ENCODE measurements around the gene ADGRG4.
"Not testable (repeated sequence)": the region's sequence is repeated elsewhere in the genome, so short reads cannot be mapped to it uniquely, and the experiment has no call there.

Gene ADGRG4, protein sequence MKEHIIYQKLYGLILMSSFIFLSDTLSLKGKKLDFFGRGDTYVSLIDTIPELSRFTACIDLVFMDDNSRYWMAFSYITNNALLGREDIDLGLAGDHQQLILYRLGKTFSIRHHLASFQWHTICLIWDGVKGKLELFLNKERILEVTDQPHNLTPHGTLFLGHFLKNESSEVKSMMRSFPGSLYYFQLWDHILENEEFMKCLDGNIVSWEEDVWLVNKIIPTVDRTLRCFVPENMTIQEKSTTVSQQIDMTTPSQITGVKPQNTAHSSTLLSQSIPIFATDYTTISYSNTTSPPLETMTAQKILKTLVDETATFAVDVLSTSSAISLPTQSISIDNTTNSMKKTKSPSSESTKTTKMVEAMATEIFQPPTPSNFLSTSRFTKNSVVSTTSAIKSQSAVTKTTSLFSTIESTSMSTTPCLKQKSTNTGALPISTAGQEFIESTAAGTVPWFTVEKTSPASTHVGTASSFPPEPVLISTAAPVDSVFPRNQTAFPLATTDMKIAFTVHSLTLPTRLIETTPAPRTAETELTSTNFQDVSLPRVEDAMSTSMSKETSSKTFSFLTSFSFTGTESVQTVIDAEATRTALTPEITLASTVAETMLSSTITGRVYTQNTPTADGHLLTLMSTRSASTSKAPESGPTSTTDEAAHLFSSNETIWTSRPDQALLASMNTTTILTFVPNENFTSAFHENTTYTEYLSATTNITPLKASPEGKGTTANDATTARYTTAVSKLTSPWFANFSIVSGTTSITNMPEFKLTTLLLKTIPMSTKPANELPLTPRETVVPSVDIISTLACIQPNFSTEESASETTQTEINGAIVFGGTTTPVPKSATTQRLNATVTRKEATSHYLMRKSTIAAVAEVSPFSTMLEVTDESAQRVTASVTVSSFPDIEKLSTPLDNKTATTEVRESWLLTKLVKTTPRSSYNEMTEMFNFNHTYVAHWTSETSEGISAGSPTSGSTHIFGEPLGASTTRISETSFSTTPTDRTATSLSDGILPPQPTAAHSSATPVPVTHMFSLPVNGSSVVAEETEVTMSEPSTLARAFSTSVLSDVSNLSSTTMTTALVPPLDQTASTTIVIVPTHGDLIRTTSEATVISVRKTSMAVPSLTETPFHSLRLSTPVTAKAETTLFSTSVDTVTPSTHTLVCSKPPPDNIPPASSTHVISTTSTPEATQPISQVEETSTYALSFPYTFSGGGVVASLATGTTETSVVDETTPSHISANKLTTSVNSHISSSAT (N-terminal part only)

DNA sequence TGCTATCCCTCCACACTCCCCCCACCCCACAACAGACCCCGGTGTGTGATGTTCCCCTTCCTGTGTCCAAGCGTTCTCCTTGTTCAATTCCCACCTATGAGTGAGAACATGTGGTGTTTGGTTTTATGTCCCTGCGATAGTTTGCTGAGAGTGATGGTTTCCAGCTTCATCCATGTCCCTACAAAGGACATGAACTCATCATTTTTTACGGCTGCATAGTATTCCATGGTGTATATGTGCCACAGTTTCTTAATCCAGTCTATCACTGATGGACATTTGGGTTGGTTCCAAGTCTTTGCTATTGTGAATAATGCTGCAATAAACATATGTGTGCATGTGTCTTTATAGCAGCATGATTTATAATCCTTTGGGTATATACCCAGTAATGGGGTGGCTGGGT, at the start of gene ADGRG4:
Gene ADGRG4 (plus strand): TSS at position 243 of the 400 bp plus-strand sequence. CDS start 7,815 bp downstream, outside the sequence.
- DNase-seq = not testable (repeated sequence)

DNA sequence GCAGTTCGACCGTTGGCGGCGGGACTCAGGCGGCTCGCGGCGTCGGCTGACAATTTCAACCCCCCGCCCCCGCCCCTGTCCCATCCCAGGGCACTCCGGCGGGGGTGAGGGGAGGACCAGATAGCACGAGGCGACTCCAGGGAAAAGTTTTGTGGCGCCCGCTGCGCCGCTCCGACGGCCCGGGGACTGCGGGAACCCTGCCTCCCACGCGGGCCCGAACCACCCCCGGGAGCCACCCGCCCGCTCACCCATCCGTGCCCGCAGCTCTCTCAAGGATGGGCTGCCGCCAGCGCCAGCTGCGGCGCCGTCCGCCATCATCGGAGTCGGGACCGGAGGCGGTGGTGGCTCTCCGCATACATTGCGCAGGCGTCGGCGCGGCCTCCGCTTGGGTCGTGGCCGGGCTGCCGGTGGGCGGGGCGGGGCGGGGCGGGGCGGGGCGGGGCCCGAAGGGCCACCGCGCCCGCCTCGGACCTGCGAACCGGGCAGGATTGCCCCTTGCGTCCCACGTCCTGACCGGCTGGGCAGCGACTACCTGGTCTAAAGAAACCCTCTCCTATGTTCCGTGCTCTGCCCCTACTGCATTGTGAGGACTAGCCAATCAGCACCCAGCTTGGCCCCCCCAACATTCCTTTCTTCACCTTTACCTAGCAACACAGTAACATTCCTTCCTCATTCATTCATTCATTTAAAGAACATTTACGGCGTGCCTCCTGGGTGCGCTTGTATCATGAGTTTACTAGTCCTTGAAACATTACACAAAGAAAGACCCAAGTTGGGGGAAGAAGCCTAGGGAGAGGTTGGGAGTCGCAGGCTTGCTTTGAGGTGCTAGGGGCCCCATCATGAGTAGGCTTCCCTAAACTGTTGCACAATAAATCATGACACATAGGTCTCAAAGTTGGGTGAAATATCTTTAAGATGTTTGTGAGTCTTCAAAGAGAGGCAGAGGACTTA, 49.4 kb upstream of the ADGRG4 start, which contains the start of gene MAP7D3:
Gene MAP7D3 (minus strand): TSS at position 360 of the 951 bp plus-strand sequence. CDS start 42 bp downstream, at position 318.
- DNase-seq = peak; percentile 29

GRCh38 chrX:136255541-136255940, 45.2 kb upstream of the ADGRG4 start:
- no peak for DNase-seq

DNA sequence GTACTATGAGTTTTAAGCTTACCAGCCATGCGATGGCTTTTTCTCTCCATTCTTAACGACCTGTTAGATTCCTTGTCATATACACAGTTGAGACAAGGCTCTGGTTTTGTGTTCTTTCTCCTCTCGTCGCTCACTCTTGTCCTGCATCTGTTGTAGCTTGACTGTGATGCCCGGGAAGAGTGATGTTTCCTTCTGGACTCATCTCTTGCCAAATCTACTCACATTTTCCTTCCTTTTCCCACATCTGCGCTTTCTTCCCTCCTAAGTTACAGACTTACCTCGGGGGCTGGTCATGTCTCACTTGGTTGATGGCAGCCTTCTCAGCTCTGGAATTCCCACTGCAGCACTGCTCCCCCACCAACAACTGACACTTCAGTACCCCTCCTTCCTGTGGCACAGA, 44.7 kb upstream of the ADGRG4 start:
- DNase-seq = no peak

DNA sequence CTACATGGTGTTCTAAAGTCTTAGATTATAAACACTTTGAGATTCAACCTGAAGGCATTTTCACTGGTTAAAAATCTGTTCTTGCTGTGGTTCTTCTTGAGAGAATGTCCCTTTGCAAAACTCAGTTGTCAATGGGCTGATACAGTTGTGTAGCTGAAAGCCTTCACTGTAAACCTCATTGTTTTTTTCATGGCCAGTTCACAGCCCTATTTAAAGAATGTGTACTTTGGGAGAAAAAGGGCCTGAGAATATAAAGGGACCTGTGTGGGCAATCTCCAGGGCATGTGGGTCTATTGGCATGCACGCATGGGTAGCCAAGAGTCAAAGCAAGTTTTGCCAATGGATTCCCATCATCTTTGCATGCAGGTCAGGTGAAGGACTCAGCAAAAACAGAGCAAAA, 41.8 kb upstream of the ADGRG4 start:
- no peak for DNase-seq

GRCh38 chrX:136259543-136259942, 41.2 kb upstream of the ADGRG4 start:
- no peak for DNase-seq

- no peak for DNase-seq
Measured at GRCh38 chrX:136260776-136261175, 40.0 kb upstream of the ADGRG4 start.

GRCh38 chrX:136261321-136261720, 39.4 kb upstream of the ADGRG4 start:
- DNase-seq = no peak

DNA sequence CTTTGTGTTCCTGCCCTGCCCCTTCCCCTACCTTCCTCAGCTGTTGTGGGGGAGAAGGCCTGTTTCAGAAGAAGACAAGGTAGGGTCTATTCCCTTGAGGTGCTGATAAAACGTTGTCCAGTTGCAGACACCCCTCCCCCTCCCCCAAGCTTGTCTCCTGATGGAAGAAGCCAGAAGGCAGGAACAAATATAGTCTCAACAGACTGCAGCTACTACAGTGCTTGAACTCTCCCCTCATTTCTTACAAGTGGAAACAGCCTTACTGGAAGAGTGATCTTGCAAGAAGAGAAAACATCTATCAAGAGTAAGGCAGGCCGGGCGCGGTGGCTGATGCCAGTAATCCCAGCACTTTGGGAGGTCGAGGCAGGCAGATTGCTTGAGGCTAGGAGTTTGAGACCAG, 38.5 kb upstream of the ADGRG4 start:
- no peak for DNase-seq

DNA sequence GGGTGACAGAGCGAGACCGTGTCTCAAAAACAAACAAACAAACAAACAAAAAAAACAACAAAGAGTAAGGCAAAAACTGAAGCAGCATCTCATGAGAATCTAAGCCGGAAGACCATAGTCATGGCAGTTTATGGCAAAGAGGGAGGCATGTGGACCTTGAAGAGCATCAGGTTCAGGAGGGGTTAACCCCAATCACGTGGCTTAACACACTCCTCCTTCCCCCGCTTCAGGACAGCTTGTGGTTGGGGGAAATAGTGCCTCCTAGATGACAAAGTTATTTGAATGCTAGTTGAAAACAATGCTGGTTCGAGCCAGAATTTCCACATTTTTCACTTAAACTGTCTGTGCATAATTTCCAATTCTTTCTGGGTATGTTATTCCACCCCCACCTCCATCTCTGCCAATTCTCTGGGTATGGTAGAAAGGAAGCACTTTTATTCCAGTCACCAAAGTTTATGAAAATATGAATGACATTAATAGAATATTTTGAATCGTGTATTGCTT, 37.9 kb upstream of the ADGRG4 start:
- no peak for DNase-seq

- no peak for DNase-seq
Measured at GRCh38 chrX:136266828-136267227, 33.9 kb upstream of the ADGRG4 start.

GRCh38 chrX:136268051-136269048, 32.4 kb upstream of the ADGRG4 start:
- peak; percentile 1 for DNase-seq

GRCh38 chrX:136269921-136270320, 30.8 kb upstream of the ADGRG4 start:
- DNase-seq = no peak

DNA sequence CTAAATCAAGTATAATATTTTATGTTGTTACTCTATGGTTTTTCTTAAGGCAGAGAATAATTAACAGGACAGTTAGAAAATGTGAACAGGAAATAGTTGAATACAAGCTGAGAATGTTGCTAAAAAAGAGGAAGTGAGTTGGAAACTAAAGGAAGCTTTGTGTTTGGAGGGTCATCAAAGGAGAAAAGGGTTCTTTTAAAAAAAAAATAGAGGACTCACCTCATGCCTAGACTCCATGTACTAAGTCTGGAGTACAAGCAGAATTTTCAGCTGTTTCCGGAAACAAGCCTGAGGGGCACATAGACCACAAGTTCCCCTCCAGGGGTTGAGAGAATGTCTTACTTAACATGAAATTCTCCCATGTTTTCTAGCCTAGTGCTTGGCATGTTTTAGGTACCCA, 29.5 kb upstream of the ADGRG4 start:
- DNase-seq = no peak

DNA sequence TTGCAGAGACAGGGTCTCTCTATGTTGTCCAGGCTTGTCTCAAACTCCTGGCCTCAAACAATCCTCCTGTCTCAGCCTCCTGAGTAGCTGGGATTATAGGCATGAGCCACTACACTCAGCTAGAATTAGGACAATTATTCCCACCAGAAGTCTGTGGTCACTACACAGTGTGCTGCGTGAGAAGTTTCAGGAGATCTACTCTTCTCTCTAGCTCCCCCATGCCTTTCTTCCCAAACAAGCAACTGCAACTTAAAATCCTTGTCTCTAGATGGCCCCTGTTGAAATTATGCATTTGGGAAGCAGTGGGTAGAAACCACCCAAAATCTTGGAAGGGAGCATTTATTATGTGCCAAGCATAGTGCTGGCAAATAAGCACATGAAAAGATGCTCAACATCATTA, 28.4 kb upstream of the ADGRG4 start:
- DNase-seq = no peak

DNA sequence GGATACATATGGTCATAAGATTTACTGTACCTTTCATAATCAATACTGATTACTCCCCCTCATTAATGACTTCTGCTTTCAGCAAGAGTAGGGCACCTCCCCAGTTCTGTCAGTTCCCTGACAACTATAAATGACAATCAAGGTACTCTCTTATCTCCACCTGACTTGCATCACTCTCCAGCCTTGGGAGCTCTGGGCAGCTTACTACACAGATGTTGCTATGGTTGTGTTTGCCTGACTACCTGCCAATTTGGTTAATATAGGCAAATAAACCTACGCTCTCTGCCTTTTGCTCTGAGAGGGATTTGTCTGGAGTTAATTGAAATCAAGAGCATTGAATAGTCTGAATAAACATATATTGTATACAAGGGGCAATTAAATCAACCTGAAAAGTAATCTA, 26.8 kb upstream of the ADGRG4 start:
- DNase-seq = no peak

DNA sequence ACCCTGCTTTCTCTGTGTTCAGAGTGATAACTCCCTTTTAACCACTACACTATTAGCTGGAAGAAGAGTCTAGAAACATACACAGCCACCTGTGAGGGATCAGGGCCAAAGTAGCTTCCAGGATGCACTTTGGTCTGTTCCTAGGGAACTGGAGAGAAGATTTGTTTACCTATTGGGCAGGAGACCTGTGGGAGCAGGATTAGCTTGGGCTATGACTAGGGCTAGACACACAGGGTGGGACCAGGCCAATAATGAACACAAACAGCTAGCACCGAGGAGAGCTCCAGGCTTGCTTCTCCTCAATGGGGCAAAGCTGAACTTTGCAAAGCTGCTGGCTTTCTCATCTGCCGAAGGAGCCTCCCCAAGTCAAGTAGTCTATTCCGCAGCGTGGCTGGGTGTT, 25.2 kb upstream of the ADGRG4 start:
- DNase-seq = no peak

DNA sequence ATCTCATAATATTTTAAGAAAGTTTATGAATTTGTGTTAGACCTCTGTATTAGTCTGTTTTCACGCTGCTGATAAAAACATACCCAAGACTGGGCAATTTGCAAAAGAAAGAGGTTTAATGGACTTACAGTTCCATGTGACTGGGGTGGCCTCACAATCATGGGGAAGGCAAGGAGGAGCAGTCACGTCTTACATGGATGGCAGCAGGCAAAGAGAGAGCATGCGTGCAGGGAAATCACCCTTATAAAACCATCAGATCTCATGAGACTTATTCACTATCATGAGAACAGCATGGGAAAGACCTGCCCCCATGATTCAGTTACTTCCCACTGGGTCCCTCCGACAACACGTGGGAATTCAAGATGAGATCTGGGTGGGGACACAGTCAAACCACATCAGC, 14.4 kb upstream of the ADGRG4 start:
- not testable (repeated sequence) for DNase-seq

DNA sequence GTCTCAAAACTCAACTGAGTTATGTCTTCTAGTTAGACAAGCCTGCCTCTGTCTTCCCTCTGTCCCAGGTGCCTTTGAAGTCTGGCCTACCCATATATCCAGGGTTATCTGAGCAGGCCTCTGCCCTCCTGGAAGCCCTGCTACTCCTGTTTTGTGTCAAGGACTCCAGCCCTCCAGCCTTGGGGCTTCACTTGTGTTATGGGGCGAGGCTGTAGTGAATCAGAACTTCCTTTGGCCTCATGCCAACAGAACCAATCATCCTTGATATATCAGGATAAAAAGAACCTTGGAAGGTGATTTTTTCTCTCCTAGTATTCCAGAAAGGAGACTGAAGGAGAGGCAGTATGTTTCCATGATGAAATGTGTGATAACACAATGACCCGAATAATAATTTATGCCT, 8.9 kb upstream of the ADGRG4 start:
- no peak for DNase-seq

- DNase-seq = no peak
Measured at GRCh38 chrX:136292656-136293055, 8.1 kb upstream of the ADGRG4 start.

All from NCI-H2171 (cell line).